ENCODE measurements around the gene EYA2. TPM values are rescaled to one million over a fixed set of nuclear protein-coding genes. Genes with fewer than 3 reads are reported as not detected.

Gene EYA2
- total and polyA plus RNA-seq, 7 donors, result 1.2 to 11.8 (median 3.3) TPM

DNA sequence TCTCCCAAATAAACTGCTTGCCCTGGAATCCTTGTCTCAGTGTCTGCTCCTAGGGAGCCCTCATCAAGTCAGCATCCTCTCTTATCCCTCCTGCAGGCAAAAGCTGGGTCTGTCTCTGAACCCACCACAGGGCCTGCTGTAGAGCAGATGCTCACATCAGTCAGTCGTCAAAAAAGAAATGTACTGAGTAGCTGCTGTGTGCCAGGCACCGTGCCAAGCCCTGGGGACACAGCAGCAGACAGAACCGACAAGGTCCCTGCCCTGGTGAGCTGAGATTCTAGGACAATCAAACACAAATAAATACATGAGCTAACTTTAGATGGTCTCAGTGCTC is 68.5 kb downstream of the EYA2 start:
- intact Hi-C loops (cut with DNase I), result no loop called here
- H3K27ac ChIP-seq, result no peak overlapping the region
- WGBS, 2 donors, result 46 to 68% methylated on average over 3 of the region's 3 CpGs
- no peaks in the 10 kb centered on the region for H3K9me3 ChIP-seq
- TF ChIP-seq POLR2AphosphoS5 (IDR thresholded peaks at IDR 0.05), result no peak
- TF ChIP-seq, protein P1, sequence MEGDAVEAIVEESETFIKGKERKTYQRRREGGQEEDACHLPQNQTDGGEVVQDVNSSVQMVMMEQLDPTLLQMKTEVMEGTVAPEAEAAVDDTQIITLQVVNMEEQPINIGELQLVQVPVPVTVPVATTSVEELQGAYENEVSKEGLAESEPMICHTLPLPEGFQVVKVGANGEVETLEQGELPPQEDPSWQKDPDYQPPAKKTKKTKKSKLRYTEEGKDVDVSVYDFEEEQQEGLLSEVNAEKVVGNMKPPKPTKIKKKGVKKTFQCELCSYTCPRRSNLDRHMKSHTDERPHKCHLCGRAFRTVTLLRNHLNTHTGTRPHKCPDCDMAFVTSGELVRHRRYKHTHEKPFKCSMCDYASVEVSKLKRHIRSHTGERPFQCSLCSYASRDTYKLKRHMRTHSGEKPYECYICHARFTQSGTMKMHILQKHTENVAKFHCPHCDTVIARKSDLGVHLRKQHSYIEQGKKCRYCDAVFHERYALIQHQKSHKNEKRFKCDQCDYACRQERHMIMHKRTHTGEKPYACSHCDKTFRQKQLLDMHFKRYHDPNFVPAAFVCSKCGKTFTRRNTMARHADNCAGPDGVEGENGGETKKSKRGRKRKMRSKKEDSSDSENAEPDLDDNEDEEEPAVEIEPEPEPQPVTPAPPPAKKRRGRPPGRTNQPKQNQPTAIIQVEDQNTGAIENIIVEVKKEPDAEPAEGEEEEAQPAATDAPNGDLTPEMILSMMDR (IDR thresholded peaks at IDR 0.05), result no peak
- no peak for TF ChIP-seq EP300 (IDR thresholded peaks at IDR 0.05)
- TF ChIP-seq POLR2A (IDR thresholded peaks at IDR 0.05), result no peak
- DNase-seq, result no peak
- H3K4me3 ChIP-seq, result no peak overlapping the region
- H3K36me3 ChIP-seq, result no peaks in the 10 kb centered on the region
- H3K4me1 ChIP-seq, result no peaks in the 10 kb centered on the region
- H3K27me3 ChIP-seq, result no peaks in the 10 kb centered on the region

GRCh38 chr20:46963758-46964617 is 69.3 kb downstream of the EYA2 start:
- WGBS, 2 donors, result 76 to 78% methylated on average over 13 of the region's 13 CpGs
- Histone ChIP-seq H3K9me3 (no peaks in the 10 kb centered on the region), H3K36me3 (no peaks in the 10 kb centered on the region), H3K27ac (no peak overlapping the region), H3K4me3 (no peak overlapping the region), H3K27me3 (no peaks in the 10 kb centered on the region), H3K4me1 (no peaks in the 10 kb centered on the region)
- TF ChIP-seq, protein P1 (IDR thresholded peaks at IDR 0.05), result no peak
- TF ChIP-seq POLR2AphosphoS5 (IDR thresholded peaks at IDR 0.05) (no peak), EP300 (IDR thresholded peaks at IDR 0.05) (no peak), POLR2A (IDR thresholded peaks at IDR 0.05) (no peak)
- no peak for DNase-seq
- intact Hi-C loops (cut with DNase I), result no loop called here

DNA sequence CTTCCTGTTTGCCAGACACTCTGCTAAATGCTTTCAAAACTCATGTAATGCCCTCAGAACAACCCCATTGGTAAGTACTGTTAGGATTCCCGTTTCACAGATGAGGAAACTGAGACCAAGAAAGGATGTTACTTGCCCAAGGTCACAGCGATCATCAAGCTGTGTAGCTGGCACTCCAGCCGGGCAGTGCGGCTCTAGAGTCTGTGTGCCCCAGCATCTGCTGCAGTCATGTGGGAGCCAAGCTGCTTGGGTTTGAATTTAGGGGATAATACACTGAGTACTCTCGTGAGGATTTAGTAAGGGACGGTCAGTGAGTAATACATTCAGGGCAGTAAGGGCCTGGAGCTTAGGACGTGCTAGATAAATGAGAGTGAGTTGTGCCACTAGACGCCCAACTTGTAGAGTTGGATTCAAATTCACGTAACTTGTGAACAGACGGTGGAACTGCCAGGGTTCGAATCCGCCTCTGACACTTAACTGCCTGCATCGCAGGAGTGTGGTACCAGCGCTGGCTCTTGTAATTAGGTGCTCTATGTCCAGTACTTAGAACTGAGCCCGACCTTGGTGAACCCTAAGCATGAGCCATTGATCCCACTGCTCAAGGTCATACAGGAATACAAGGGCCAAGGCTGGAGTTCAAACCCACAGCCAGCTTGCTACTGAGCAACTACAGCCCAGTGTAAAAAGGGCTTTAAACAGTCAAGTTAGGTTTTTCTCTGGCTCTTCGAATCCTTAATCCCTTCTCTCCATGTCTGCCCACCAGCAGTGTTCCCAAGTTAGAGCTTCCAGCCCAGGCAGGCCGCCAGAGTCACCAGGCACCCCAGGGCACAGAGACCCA is 70.2 kb downstream of the EYA2 start:
- Histone ChIP-seq H3K36me3 (no peaks in the 10 kb centered on the region), H3K27ac (no peak overlapping the region), H3K9me3 (no peaks in the 10 kb centered on the region), H3K27me3 (no peaks in the 10 kb centered on the region), H3K4me3 (no peak overlapping the region), H3K4me1 (no peaks in the 10 kb centered on the region)
- WGBS, 2 donors, result 93 to 95% methylated on average over 17 of the region's 17 CpGs
- intact Hi-C loops (cut with DNase I), result no loop called here
- TF ChIP-seq EP300 (IDR thresholded peaks at IDR 0.05) (no peak), POLR2AphosphoS5 (IDR thresholded peaks at IDR 0.05) (no peak), POLR2A (IDR thresholded peaks at IDR 0.05) (no peak)
- TF ChIP-seq, protein P1 (IDR thresholded peaks at IDR 0.05), result no peak
- DNase-seq, result no peak

GRCh38 chr20:46965477-46965876 is 70.8 kb downstream of the EYA2 start:
- H3K27ac ChIP-seq, result no peak overlapping the region
- H3K4me3 ChIP-seq, result no peak overlapping the region
- 50 to 87% methylated on average over 14 of the region's 14 CpGs for WGBS, 2 donors

More at GRCh38 chr20:46965477-46965876, 70.8 kb downstream of the EYA2 start:
- no peak for TF ChIP-seq EP300 (IDR thresholded peaks at IDR 0.05)
- TF ChIP-seq POLR2AphosphoS5 (IDR thresholded peaks at IDR 0.05), result no peak
- TF ChIP-seq, protein P1 (IDR thresholded peaks at IDR 0.05), result no peak
- no peak for TF ChIP-seq POLR2A (IDR thresholded peaks at IDR 0.05)
- Histone ChIP-seq H3K9me3 (no peaks in the 10 kb centered on the region), H3K27me3 (no peaks in the 10 kb centered on the region), H3K36me3 (no peaks in the 10 kb centered on the region), H3K4me1 (no peaks in the 10 kb centered on the region)
- intact Hi-C loops (cut with DNase I), result no loop called here
- DNase-seq, result no peak

Data from sigmoid colon (tissue), 7 donors.